Muscle of leg (tissue), 11 donors: ENCODE data around the gene BCR. TPM values are rescaled to one million over a fixed set of nuclear protein-coding genes. Genes with fewer than 3 reads are reported as not detected.

Source experiments
- DNase-seq: peaks from one replicate; pipeline ENCODE4 v3.0.0; 2013
- H3K27ac ChIP-seq: one replicate; pipeline ENCODE4 v1.5.1; 2013; ENCODE audit warnings: mild to moderate bottlenecking, low read length, control low read depth
- H3K27me3 ChIP-seq: one replicate; pipeline ENCODE4 v1.6.1; 2013; ENCODE audit warnings: low read length; ENCODE audit not compliant: control insufficient read depth, insufficient read depth
- H3K36me3 ChIP-seq: one replicate; pipeline ENCODE4 v1.6.1; 2013; ENCODE audit warnings: low read length; ENCODE audit not compliant: control insufficient read depth, insufficient read depth
- H3K4me1 ChIP-seq: one replicate; pipeline ENCODE4 v1.6.1; 2013; ENCODE audit warnings: low read length; ENCODE audit not compliant: control insufficient read depth, insufficient read depth
- H3K4me3 ChIP-seq: one replicate; pipeline ENCODE4 v1.5.1; 2013; ENCODE audit warnings: low read length, control low read depth
- H3K9me3 ChIP-seq: replicated peaks from 2 replicates; pipeline ENCODE4 v1.6.1; 2013; ENCODE audit warnings: low read depth, low read length; ENCODE audit not compliant: control insufficient read depth
- WGBS: methylation state at CpG from one replicate; pipeline ENCODE4 v1.1.5; 2013; ENCODE audit warnings: missing lambda C conversion rate; ENCODE audit not compliant: insufficient coverage; 5-methylcytosine and 5-hydroxymethylcytosine counted together
- polyA plus RNA-seq, 8 donors: library from polyadenylated mRNA; unstranded; fragments of 120-200 nt; gene quantifications; one replicate each; pipeline versions ENCODE4 v1.2.1 to v1.2.3, GENCODE V29; 2013; ENCODE audit warnings: inconsistent platforms in 1 of 8, low replicate concordance in 1 of 8; ENCODE audit not compliant: insufficient read length in 8 of 8, insufficient read depth in 1 of 8
- total RNA-seq: library from RNA; stranded (reverse); fragments of 120-200 nt; gene quantifications from one replicate; pipeline ENCODE4 v1.2.4, GENCODE V29; 2013

The BCR gene
- total and polyA plus RNA-seq, 9 donors, result 12.7 to 27.0 (median 17.7) TPM

- H3K36me3 ChIP-seq, result peaks cover 42% of the 10 kb centered on the region
- peaks cover 5% of the 10 kb centered on the region for H3K4me1 ChIP-seq
- WGBS, result no CpG with 5 or more reads among the region's 5 CpGs
- H3K9me3 ChIP-seq, result no peaks in the 10 kb centered on the region
- no peak for DNase-seq
- no peak overlapping the region for H3K27ac ChIP-seq
- no peaks in the 10 kb centered on the region for H3K27me3 ChIP-seq
- H3K4me3 ChIP-seq, result no peak overlapping the region
Measured at GRCh38 chr22:23289130-23289503, 108.8 kb downstream of the BCR start.

- no peaks in the 10 kb centered on the region for H3K9me3 ChIP-seq
- H3K36me3 ChIP-seq, result peaks cover 41% of the 10 kb centered on the region
- no peak overlapping the region for H3K4me3 ChIP-seq
- peak; percentile 54 for DNase-seq
- H3K27me3 ChIP-seq, result no peaks in the 10 kb centered on the region
- peaks cover 5% of the 10 kb centered on the region for H3K4me1 ChIP-seq
- H3K27ac ChIP-seq, result no peak overlapping the region
- 52% methylated on average over 15 of the region's 18 CpGs for WGBS
Measured at GRCh38 chr22:23289851-23290724, 109.8 kb downstream of the BCR start.

GRCh38 chr22:23291806-23292452 lies 111.6 kb downstream of the BCR start:
- no peak overlapping the region for H3K4me3 ChIP-seq
- peaks cover 5% of the 10 kb centered on the region for H3K4me1 ChIP-seq
- DNase-seq, result no peak
- peaks cover 37% of the 10 kb centered on the region for H3K36me3 ChIP-seq
- no peaks in the 10 kb centered on the region for H3K27me3 ChIP-seq
- no peak overlapping the region for H3K27ac ChIP-seq
- H3K9me3 ChIP-seq, result no peaks in the 10 kb centered on the region
- WGBS, result 83% methylated on average over 8 of the region's 13 CpGs

GRCh38 chr22:23292453-23293350 lies 112.4 kb downstream of the BCR start:
- DNase-seq, result no peak
- Histone ChIP-seq H3K4me3 (no peak overlapping the region), H3K9me3 (no peaks in the 10 kb centered on the region), H3K4me1 (peaks cover 5% of the 10 kb centered on the region), H3K27me3 (no peaks in the 10 kb centered on the region), H3K36me3 (peaks cover 42% of the 10 kb centered on the region), H3K27ac (no peak overlapping the region)
- 60% methylated on average over 8 of the region's 17 CpGs for WGBS

GRCh38 chr22:23293720-23294119 lies 113.4 kb downstream of the BCR start:
- DNase-seq, result no peak
- no CpG with 5 or more reads among the region's 14 CpGs for WGBS
- Histone ChIP-seq H3K27me3 (no peaks in the 10 kb centered on the region), H3K9me3 (no peaks in the 10 kb centered on the region), H3K4me3 (no peak overlapping the region), H3K4me1 (peaks cover 5% of the 10 kb centered on the region), H3K36me3 (peaks cover 44% of the 10 kb centered on the region), H3K27ac (no peak overlapping the region)

GRCh38 chr22:23294221-23294620 lies 113.9 kb downstream of the BCR start:
- Histone ChIP-seq H3K27ac (no peak overlapping the region), H3K4me3 (no peak overlapping the region), H3K36me3 (peaks cover 44% of the 10 kb centered on the region), H3K4me1 (peaks cover 5% of the 10 kb centered on the region), H3K27me3 (no peaks in the 10 kb centered on the region), H3K9me3 (no peaks in the 10 kb centered on the region)
- WGBS, result 100% methylated on average over 3 of the region's 11 CpGs
- no peak for DNase-seq

GRCh38 chr22:23300476-23300875 lies 120.2 kb downstream of the BCR start:
- WGBS, result 93% methylated on average over 5 of the region's 6 CpGs
- no peak for DNase-seq
- Histone ChIP-seq H3K4me1 (no peaks in the 10 kb centered on the region), H3K36me3 (peaks cover 25% of the 10 kb centered on the region), H3K4me3 (no peak overlapping the region), H3K9me3 (no peaks in the 10 kb centered on the region), H3K27me3 (no peaks in the 10 kb centered on the region), H3K27ac (no peak overlapping the region)

- H3K9me3 ChIP-seq, result no peaks in the 10 kb centered on the region
- H3K36me3 ChIP-seq, result peaks cover 21% of the 10 kb centered on the region
- DNase-seq, result no peak
- H3K27me3 ChIP-seq, result no peaks in the 10 kb centered on the region
- WGBS, result 90% methylated on average over 7 of the region's 7 CpGs
- no peak overlapping the region for H3K27ac ChIP-seq
- no peaks in the 10 kb centered on the region for H3K4me1 ChIP-seq
- H3K4me3 ChIP-seq, result no peak overlapping the region
Measured at GRCh38 chr22:23301591-23301990, 121.3 kb downstream of the BCR start.

GRCh38 chr22:23302171-23303002 lies 122.1 kb downstream of the BCR start:
- no peak for DNase-seq
- H3K4me3 ChIP-seq, result no peak overlapping the region
- WGBS, result 89% methylated on average over 16 of the region's 21 CpGs
- no peak overlapping the region for H3K27ac ChIP-seq
- H3K36me3 ChIP-seq, result peaks cover 20% of the 10 kb centered on the region
- H3K4me1 ChIP-seq, result no peaks in the 10 kb centered on the region
- H3K9me3 ChIP-seq, result no peaks in the 10 kb centered on the region
- no peaks in the 10 kb centered on the region for H3K27me3 ChIP-seq
